LNCAP (cell line): Measurements from ENCODE around the gene CCRL2.

ENCODE experiments used
- CTCF ChIP-seq: fragments of 450-650 bp; IDR thresholded peaks from 2 replicates; pipeline ENCODE4 v1.5.1; 2017; ENCODE audit warnings: mild to moderate bottlenecking

Gene CCRL2

GRCh38 chr3:46365737-46366524 lies 41.1 kb upstream of the CCRL2 start:
- TF ChIP-seq CTCF: no peak

GRCh38 chr3:46367811-46368210 lies 39.2 kb upstream of the CCRL2 start:
- TF ChIP-seq CTCF: no peak

DNA sequence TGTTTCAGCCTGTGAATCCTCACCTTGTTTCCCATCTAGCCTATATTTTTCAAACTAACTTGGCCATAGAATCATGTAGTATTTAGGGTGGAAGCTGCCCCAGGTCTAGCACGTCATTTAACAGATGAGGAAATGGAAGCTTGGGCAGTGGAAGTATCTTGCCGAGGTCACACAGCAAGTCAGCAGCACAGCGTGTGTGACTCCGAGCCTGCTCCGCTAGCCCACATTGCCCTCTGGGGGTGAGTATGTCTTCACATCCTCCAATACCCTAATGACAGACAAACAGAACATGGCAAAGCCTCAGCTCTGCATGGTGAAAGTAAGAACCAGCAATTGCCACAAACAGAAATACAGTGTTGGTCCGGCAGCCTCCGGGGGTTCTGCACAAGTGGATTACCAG lies 38.5 kb upstream of the CCRL2 start:
- no peak for TF ChIP-seq CTCF

GRCh38 chr3:46369151-46369550 lies 37.9 kb upstream of the CCRL2 start:
- no peak for TF ChIP-seq CTCF

- TF ChIP-seq CTCF: no peak
Measured at GRCh38 chr3:46369675-46370132, 37.4 kb upstream of the CCRL2 start.

DNA sequence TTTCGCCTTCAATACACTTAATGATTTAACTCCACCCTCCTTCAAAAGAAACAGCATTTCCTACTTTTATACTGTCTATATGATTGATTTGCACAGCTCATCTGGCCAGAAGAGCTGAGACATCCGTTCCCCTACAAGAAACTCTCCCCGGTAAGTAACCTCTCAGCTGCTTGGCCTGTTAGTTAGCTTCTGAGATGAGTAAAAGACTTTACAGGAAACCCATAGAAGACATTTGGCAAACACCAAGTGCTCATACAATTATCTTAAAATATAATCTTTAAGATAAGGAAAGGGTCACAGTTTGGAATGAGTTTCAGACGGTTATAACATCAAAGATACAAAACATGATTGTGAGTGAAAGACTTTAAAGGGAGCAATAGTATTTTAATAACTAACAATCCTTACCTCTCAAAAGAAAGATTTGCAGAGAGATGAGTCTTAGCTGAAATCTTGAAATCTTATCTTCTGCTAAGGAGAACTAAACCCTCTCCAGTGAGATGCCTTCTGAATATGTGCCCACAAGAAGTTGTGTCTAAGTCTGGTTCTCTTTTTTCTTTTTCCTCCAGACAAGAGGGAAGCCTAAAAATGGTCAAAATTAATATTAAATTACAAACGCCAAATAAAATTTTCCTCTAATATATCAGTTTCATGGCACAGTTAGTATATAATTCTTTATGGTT lies 36.1 kb upstream of the CCRL2 start, which contains the start of gene CCR5:
Gene CCR5, plus strand, starts transcription at position 108 of the 680 bp plus-strand sequence. CDS start 1,957 bp downstream, outside the sequence.
- no peak for TF ChIP-seq CTCF

DNA sequence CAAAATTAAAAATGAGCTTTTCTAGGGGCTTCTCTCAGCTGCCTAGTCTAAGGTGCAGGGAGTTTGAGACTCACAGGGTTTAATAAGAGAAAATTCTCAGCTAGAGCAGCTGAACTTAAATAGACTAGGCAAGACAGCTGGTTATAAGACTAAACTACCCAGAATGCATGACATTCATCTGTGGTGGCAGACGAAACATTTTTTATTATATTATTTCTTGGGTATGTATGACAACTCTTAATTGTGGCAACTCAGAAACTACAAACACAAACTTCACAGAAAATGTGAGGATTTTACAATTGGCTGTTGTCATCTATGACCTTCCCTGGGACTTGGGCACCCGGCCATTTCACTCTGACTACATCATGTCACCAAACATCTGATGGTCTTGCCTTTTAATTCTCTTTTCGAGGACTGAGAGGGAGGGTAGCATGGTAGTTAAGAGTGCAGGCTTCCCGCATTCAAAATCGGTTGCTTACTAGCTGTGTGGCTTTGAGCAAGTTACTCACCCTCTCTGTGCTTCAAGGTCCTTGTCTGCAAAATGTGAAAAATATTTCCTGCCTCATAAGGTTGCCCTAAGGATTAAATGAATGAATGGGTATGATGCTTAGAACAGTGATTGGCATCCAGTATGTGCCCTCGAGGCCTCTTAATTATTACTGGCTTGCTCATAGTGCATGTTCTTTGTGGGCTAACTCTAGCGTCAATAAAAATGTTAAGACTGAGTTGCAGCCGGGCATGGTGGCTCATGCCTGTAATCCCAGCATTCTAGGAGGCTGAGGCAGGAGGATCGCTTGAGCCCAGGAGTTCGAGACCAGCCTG lies 35.3 kb upstream of the CCRL2 start:
- no peak for TF ChIP-seq CTCF
